Glutamatergic neuron (in vitro differentiated cells): ENCODE data around the gene FAM3B. TPM values are rescaled to one million over a fixed set of nuclear protein-coding genes. Genes with fewer than 3 reads are reported as not detected.

ENCODE experiments used
- DNase-seq: peaks from one replicate; pipeline ENCODE4 v3.0.0; 2022
- H3K27ac Mint-ChIP-seq: one replicate; pipeline ENCODE4 v1.8.0; 2020; ENCODE audit warnings: mild to moderate bottlenecking, mixed read lengths, inconsistent platforms; ENCODE audit not compliant: unreplicated experiment
- H3K27me3 Mint-ChIP-seq: one replicate; pipeline ENCODE4 v1.8.0; 2020; ENCODE audit warnings: mild to moderate bottlenecking, moderate library complexity, mixed read lengths, inconsistent platforms; ENCODE audit not compliant: unreplicated experiment
- H3K36me3 Mint-ChIP-seq: one replicate; pipeline ENCODE4 v1.8.0; 2020; ENCODE audit warnings: mild to moderate bottlenecking, mixed read lengths, inconsistent platforms; ENCODE audit not compliant: unreplicated experiment
- H3K4me1 Mint-ChIP-seq: one replicate; pipeline ENCODE4 v1.8.0; 2020; ENCODE audit warnings: mild to moderate bottlenecking, low read depth, mixed read lengths, inconsistent platforms; ENCODE audit not compliant: unreplicated experiment
- H3K4me3 Mint-ChIP-seq: one replicate; pipeline ENCODE4 v1.8.0; 2020; ENCODE audit warnings: mild to moderate bottlenecking, mixed read lengths, inconsistent platforms; ENCODE audit not compliant: unreplicated experiment
- H3K9me3 Mint-ChIP-seq: one replicate; pipeline ENCODE4 v1.8.0; 2020; ENCODE audit warnings: mild to moderate bottlenecking, moderate library complexity, mixed read lengths, inconsistent platforms; ENCODE audit not compliant: unreplicated experiment
- total RNA-seq: library from RNA; stranded (reverse); fragmentation: NEBNext Ultra II Directional; extraction: Animal tissue kit (Norgen Biotek cat#: 25700); gene quantifications from one replicate; pipeline ENCODE4 v1.2.1, GENCODE V29; 2021; ENCODE audit not compliant: unreplicated experiment
- TF ChIP-seq, protein P1 (sequence below): fragments of 200-600 bp; sonication (generic); IDR thresholded peaks from one replicate; pipeline ENCODE4 v1.5.0; 2021; ENCODE audit not compliant: partially characterized antibody, unreplicated experiment

Gene FAM3B
- total RNA-seq, 1 donor from 2014 or later: not detected

DNA sequence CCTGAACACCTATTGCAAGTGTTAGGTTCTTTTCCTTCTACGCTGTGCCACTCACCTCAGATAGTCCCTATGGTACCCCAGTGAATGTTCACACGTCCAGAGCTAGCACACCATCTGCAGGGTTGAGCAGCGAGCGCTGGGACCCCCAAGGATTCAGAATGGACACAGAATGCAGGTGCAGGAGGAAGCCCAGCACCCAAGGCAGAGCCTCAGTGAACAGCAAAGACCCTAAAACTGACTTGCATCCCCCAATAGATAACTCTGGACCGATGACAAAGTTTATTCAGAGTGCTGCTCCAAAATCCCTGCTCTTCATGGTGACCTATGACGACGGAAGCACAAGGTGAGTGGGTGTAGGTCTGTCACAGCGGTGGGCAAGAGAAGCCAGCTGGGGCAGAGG lies 30.2 kb downstream of the FAM3B start:
- no peak for DNase-seq
- H3K36me3 Mint-ChIP-seq: peaks cover 5% of the 10 kb centered on the region
- no peak overlapping the region for H3K4me3 Mint-ChIP-seq
- peaks cover 2% of the 10 kb centered on the region for H3K4me1 Mint-ChIP-seq
- peaks cover 5% of the 10 kb centered on the region for H3K9me3 Mint-ChIP-seq
- TF ChIP-seq, protein P1, sequence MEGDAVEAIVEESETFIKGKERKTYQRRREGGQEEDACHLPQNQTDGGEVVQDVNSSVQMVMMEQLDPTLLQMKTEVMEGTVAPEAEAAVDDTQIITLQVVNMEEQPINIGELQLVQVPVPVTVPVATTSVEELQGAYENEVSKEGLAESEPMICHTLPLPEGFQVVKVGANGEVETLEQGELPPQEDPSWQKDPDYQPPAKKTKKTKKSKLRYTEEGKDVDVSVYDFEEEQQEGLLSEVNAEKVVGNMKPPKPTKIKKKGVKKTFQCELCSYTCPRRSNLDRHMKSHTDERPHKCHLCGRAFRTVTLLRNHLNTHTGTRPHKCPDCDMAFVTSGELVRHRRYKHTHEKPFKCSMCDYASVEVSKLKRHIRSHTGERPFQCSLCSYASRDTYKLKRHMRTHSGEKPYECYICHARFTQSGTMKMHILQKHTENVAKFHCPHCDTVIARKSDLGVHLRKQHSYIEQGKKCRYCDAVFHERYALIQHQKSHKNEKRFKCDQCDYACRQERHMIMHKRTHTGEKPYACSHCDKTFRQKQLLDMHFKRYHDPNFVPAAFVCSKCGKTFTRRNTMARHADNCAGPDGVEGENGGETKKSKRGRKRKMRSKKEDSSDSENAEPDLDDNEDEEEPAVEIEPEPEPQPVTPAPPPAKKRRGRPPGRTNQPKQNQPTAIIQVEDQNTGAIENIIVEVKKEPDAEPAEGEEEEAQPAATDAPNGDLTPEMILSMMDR: no peak
- peaks cover 2% of the 10 kb centered on the region for H3K27me3 Mint-ChIP-seq
- H3K27ac Mint-ChIP-seq: no peak overlapping the region

DNA sequence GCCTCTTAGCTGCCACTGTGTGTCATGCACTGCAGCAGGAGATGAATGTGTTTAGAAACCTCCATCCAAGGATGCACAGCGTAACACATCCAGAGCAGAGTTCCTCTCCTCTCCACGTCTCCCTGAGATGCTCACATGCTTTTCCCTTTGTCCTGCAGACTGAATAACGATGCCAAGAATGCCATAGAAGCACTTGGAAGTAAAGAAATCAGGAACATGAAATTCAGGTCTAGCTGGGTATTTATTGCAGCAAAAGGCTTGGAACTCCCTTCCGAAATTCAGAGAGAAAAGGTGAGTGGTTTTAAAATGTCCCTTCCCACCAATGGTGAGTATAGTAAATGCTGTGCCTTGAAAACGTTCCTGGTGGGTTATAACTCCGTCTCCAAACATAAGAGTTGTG lies 31.8 kb downstream of the FAM3B start:
- Mint-ChIP-seq H3K27ac (no peak overlapping the region), H3K36me3 (no peaks in the 10 kb centered on the region), H3K27me3 (peaks cover 2% of the 10 kb centered on the region), H3K4me3 (no peak overlapping the region), H3K9me3 (no peaks in the 10 kb centered on the region), H3K4me1 (peaks cover 2% of the 10 kb centered on the region)
- TF ChIP-seq, protein P1: no peak
- no peak for DNase-seq

DNA sequence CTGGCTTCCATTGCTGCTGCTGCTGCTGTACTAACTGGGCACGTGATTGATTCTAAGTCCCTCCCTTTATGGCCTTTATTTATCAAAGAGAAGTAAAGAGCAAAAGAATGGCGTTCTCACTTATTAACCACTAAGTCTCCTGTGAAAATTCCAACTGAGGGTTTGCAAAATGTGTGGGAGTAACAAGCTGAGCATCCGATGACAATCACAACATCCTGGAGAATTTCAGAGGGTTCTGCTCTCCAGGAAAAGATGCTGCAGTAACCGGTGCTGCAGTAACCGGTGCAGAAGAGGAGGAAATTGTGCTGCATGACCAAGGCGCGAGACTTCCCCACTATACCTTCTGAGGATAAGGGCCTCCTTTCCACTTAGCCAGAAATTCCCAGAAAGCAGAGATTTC lies 32.5 kb downstream of the FAM3B start:
- H3K27ac Mint-ChIP-seq: no peak overlapping the region
- TF ChIP-seq, protein P1: no peak
- peaks cover 2% of the 10 kb centered on the region for H3K4me1 Mint-ChIP-seq
- peaks cover 2% of the 10 kb centered on the region for H3K27me3 Mint-ChIP-seq
- no peak overlapping the region for H3K4me3 Mint-ChIP-seq
- H3K9me3 Mint-ChIP-seq: no peaks in the 10 kb centered on the region
- no peak for DNase-seq
- no peaks in the 10 kb centered on the region for H3K36me3 Mint-ChIP-seq

DNA sequence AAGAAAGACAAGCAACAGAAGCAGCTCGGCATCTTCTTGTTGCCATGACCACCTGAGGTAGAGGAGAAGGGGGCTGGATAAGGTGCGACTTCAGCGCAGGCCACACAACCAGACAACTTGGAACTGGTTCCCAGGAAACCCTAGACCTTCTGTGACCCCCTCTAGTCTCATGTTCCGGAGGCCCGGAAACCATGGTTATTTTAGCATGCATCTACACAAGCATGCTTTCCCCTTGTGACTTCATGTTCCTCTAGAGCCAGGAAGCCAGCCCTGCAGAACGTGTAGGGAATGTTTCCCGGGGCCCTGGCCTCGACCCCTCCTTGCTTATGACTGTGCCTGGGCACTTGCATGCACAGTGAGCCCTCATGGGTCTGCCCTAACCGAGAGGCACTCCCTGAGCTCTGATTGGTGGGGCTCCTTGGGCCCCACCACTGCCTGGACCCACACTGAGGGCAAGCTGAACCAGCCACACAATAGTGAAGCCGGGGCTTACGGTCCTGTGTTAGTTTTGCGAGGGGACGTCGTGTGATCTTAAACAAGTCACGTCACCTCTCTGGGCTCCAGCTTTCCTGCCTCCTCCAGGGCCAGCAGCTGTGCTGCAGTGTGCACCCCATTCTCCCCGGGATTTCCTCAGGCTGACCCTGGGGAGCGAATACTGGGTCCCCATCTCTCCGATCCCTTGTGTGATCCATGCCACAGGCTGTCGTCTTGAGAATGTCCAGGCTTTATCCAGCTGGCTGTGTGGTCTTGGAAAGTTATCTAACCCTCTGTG lies 33.2 kb downstream of the FAM3B start:
- Mint-ChIP-seq H3K4me3 (no peak overlapping the region), H3K4me1 (no peaks in the 10 kb centered on the region), H3K36me3 (no peaks in the 10 kb centered on the region), H3K27me3 (peaks cover 2% of the 10 kb centered on the region), H3K27ac (no peak overlapping the region), H3K9me3 (peaks cover 2% of the 10 kb centered on the region)
- TF ChIP-seq, protein P1: no peak
- no peak for DNase-seq

DNA sequence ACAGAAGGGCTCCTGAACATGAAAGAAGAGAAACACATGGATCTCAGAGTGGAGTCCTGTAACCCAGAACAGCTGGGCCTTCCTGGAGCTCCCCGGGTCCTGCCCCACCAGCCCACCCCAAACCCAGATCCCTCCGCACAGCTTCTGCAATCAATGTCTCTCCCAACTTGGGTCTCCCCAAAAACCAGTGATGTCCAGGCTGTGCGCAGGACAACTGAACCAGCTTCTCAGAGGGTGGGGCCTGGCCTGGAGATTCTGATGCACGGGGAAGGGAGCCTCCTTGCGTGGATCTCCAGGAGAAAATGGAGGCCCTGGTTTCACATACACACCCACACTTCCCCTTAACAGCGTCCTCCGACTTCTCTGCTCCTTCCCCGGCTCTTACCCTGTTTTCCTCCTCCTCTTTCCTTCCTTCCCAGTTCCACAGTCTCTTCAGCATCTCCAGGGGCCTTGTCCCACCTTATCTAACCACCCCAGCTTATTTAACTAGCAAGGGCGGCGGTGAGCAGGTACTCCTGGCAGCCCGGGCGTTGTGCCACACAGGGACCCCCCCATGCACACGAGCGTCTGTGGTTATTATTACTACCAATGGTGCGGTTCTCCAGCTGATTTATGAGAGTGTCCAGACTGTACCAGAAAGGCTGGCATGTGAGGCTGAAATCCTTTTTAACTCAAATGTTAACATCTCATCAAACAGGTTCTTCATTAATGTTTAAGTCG lies 34.0 kb downstream of the FAM3B start:
- Mint-ChIP-seq H3K9me3 (peaks cover 2% of the 10 kb centered on the region), H3K27me3 (peaks cover 2% of the 10 kb centered on the region), H3K4me3 (no peak overlapping the region), H3K4me1 (no peaks in the 10 kb centered on the region), H3K27ac (no peak overlapping the region), H3K36me3 (no peaks in the 10 kb centered on the region)
- TF ChIP-seq, protein P1: no peak
- DNase-seq: no peak
